Measurements from ENCODE around the gene NPAP1. TPM values are rescaled to one million over a fixed set of nuclear protein-coding genes. Genes with fewer than 3 reads are reported as not detected.
A peak's percentile ranks its signal among the peaks of the same experiment; 100 is the strongest.
"Not testable (repeated sequence)": the region's sequence is repeated elsewhere in the genome, so short reads cannot be mapped to it uniquely, and the experiment has no call there.

Gene NPAP1
- total RNA-seq (2014; rRNA removed; shearing (Covaris generic)): not detected in 2 replicates

GRCh38 chr15:24675332-24676144 lies at the start of gene NPAP1:
Gene NPAP1 (plus strand): TSS chr15:24675775. CDS start chr15:24675868, 93 bp downstream.
- no peak for DNase-seq (ENCODE audit: low spot score)

- no peak for DNase-seq (ENCODE audit: low spot score)
These were observed 48.1 kb upstream of the NPAP1 start for GRCh38 chr15:24627443-24627842.

GRCh38 chr15:24633082-24633481 lies 42.5 kb upstream of the NPAP1 start:
- no peak for DNase-seq (ENCODE audit: low spot score)

- not testable (repeated sequence) for DNase-seq (ENCODE audit: low spot score)
These were observed 36.2 kb upstream of the NPAP1 start for GRCh38 chr15:24639412-24639811.

- no peak for DNase-seq (ENCODE audit: low spot score)
These were observed 29.9 kb upstream of the NPAP1 start for GRCh38 chr15:24645627-24646026.

GRCh38 chr15:24659622-24660021 lies 16.0 kb upstream of the NPAP1 start:
- no peak for DNase-seq (ENCODE audit: low spot score)

- DNase-seq (ENCODE audit: low spot score): no peak
These were observed 12.6 kb upstream of the NPAP1 start for GRCh38 chr15:24662991-24663390.

- DNase-seq (ENCODE audit: low spot score): no peak
These were observed 856 bp downstream of the NPAP1 start for GRCh38 chr15:24676431-24676830.

GRCh38 chr15:24678485-24678884 lies 2.9 kb downstream of the NPAP1 start:
- peak; percentile 7 for DNase-seq (ENCODE audit: low spot score)

GRCh38 chr15:24682002-24682401 lies 6.4 kb downstream of the NPAP1 start:
- DNase-seq (ENCODE audit: low spot score): no peak

- DNase-seq (ENCODE audit: low spot score): not testable (repeated sequence)
These were observed 7.3 kb downstream of the NPAP1 start for GRCh38 chr15:24682905-24683304.

GRCh38 chr15:24683736-24684135 lies 8.2 kb downstream of the NPAP1 start:
- no peak for DNase-seq (ENCODE audit: low spot score)

GRCh38 chr15:24684313-24684712 lies 8.7 kb downstream of the NPAP1 start:
- no peak for DNase-seq (ENCODE audit: low spot score)

- DNase-seq (ENCODE audit: low spot score): no peak
These were observed 20.6 kb downstream of the NPAP1 start for GRCh38 chr15:24696201-24696600.

- no peak for DNase-seq (ENCODE audit: low spot score)
These were observed 21.3 kb downstream of the NPAP1 start for GRCh38 chr15:24696842-24697241.

- no peak for DNase-seq (ENCODE audit: low spot score)
These were observed 42.9 kb downstream of the NPAP1 start for GRCh38 chr15:24718289-24719082.

- no peak for DNase-seq (ENCODE audit: low spot score)
These were observed 54.2 kb downstream of the NPAP1 start for GRCh38 chr15:24729760-24730159.
